Activated CD4-positive, CD25-positive, alpha-beta regulatory T cell (primary cell): ENCODE data around the gene KISS1R.
"Not testable (repeated sequence)": the region's sequence is repeated elsewhere in the genome, so short reads cannot be mapped to it uniquely, and the experiment has no call there.

Experiments used
- DNase-seq, 4 experiments: peaks; one replicate each; lab custom pipeline; 2025; lab: John Stamatoyannopoulos, UW

The KISS1R gene

DNA sequence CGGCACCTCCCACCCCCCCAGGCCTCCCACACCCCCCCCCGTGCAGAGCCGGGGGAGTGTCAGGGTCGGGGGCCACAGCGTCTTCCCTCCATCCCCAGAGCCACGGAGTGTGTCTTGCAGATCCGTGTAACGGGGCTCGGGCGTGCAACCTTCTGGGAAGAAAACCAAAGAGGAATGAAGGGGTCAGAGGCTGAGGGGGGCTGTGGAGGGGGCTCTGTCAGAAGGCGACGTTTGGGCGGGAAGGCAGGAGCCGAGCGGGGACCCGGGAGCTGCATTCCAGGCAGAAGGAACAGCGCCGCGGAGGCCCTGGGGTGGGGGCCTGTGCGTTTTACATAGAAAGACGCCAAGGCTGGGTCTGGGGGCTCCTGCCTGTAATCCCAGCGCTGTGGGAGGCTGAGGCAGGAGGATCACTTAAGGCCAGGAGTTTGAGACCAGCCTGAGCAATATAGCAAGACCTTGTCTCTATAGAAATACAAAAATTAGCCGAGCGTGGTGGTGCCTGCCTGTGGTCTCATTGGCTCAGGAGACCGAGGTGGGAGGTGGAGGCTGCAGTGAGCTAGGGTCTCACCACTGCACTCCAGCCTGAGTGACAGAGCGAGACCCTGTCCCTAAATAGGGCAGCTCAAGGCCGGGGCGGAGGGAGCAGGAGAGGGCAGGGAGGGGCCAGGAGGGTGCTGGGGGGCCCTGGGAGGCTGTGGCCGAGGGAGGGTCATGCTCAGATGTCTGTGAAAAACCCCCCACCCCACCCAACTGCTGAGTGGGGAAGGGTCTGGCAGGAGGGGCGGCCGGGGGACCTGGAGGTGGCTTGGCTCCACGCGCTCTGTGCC is 36.5 kb downstream of the KISS1R start:
- no peak for DNase-seq

- DNase-seq, result no peak
Measured at GRCh38 chr19:954272-954671, 37.1 kb downstream of the KISS1R start.

- no peak for DNase-seq
Measured at GRCh38 chr19:954672-955494, 37.8 kb downstream of the KISS1R start.

GRCh38 chr19:955803-956765 is 39.0 kb downstream of the KISS1R start:
- DNase-seq, result no peak

DNA sequence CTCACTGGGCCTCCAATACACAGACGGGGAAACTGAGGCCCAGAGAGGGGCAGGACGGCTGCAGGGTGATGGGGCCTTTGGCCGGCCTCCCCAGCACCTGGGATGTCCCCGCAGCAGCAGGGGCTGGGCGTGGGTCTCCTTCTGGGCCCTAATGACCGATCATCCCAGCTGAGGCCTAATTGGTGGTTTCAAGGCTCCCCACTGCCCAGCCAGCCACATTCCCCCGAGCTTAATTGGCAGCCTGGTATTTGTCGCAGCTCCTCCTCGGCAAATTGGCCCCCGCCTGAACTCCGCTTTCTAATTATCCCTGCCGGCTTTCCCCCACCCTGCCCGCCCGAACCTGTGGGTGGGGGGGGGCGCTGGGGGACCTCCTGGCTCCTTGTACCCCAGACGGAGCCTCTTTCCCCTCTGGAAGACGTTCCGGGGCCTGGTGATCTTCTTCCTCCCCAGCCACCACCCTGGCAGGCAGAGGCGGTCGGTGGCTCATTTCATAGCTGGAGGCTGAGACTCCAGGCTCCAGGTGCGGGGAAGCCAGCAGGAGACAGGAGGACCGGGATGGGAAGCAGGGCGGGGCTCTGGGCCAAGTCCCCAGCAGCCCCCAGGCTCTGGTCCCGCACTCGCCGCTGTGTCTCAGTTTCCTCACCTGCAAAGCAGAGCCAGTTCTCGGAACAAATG is 39.8 kb downstream of the KISS1R start:
- no peak for DNase-seq

DNA sequence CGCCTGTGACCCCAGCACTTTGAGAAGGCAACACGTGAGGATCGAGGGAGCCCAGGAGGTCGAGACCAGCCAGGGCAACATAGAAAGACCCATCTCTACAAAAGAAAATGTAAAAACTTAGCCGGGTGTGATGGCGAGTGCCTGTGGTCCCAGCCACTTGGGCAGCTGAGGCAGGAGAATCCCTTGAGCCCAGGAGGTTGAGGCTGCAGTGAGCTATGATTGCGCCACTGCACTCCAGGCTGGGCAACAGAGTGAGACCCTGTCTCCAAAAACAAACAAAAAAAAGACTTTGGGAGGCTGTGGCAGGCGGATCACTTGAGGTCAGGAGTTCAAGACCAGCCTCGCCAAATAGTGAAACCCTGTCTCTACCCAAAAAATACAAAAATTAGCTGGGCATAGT is 40.4 kb downstream of the KISS1R start:
- DNase-seq, result not testable (repeated sequence)

- DNase-seq, result no peak
Measured at GRCh38 chr19:958967-959855, 42.1 kb downstream of the KISS1R start.

DNA sequence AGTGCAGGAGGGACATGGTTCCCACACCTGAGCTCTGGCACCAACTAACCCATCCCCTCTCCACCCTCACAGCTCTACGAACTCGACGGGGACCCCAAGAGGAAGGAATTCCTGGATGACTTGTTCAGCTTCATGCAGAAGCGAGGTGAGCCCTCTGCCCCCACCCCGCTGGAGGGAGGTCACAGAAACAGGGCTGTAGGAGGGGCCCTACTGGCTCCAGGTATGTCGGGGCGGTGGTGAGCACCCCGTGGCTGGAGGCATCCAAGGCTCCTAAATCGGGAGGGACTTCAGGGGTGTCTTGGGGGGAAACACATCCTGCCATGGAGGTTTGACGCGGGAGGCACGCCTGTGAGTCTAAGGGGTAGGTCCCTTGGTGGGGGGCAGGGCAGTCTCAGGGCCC is 42.9 kb downstream of the KISS1R start:
- DNase-seq, result no peak

GRCh38 chr19:960601-960938 is 43.4 kb downstream of the KISS1R start:
- no peak for DNase-seq

- no peak for DNase-seq
Measured at GRCh38 chr19:961866-962620, 44.9 kb downstream of the KISS1R start.

DNA sequence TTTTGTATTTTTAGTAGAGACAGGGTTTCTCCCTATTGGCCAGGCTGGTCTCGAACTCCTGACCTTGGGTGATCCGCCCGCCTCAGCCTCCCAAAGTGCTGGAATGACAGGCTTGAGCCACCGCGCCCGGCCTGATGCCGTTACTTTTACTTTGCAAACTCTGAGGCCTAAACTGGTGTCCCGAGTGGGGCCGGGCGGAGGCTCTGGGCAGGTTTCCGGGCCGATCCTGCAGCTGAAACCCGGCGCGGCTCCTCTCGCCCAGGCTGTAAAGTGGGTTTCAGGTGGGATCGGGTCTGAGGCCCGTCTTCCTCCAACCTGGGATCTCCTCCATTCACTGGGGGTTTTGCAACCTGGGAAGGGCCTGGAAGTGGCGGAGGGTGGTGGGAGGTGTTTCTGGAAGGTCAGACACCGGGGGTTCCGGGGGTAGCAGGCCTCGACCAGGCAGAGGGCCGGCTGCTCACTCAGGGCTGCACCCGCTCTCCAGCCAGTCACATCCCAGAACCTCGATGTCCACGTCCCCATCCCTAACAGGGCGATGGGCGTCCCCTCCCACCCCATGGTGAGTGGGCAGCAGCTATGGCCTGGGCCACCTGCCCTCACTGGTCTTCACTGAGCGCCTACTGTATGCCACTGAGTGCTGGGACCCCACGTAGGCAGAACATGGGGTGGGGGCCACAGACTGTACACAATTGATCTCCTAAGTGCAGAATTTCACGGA is 45.7 kb downstream of the KISS1R start:
- DNase-seq, result no peak

GRCh38 chr19:963486-963951 is 46.4 kb downstream of the KISS1R start:
- no peak for DNase-seq

DNA sequence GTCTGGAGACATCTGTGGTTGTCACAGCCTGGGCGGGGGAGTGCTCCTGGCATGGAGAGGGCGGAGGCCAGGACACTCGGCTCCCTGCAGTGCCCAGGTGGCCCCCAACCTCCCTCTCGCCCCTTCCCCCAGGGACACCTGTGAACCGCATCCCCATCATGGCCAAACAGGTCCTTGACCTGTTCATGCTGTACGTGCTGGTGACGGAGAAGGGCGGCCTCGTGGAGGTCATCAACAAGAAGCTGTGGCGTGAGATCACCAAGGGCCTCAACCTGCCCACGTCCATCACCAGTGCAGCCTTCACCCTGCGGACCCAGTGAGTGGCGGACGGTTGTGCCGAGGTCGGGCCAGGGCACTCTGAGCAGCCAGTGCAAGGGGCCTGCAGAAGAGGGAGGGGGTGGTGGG is 47.0 kb downstream of the KISS1R start:
- DNase-seq, result no peak

- DNase-seq, result no peak
Measured at GRCh38 chr19:964761-965694, 47.9 kb downstream of the KISS1R start.

- DNase-seq, result no peak
Measured at GRCh38 chr19:966485-967088, 49.5 kb downstream of the KISS1R start.
